ENCODE results near the gene STRA6. TPM values are rescaled to one million over a fixed set of nuclear protein-coding genes. Genes with fewer than 3 reads are reported as not detected.
A peak's percentile ranks its signal among the peaks of the same experiment; 100 is the strongest.

Gene STRA6
- polyA plus RNA-seq, 2 of the 4 experiments (the other 2 are of a cell fraction), result 35.0 to 70.2 TPM

GRCh38 chr15:74212494-74212893, 9.9 kb upstream of the STRA6 start (continued):
- TF ChIP-seq BCL3 (IDR thresholded peaks at IDR 0.05), result no peak

GRCh38 chr15:74211656-74212055, 9.1 kb upstream of the STRA6 start:
- no peak for DNase-seq (ENCODE audit: low read depth in 1 of 2, low spot score in 1 of 2)

GRCh38 chr15:74210729-74211128, 8.1 kb upstream of the STRA6 start:
- H3K4me1 ChIP-seq, result peaks cover 41% of the 10 kb centered on the region
- no peak overlapping the region for H3K4me3 ChIP-seq
- no peak for TF ChIP-seq HOXB5 (CRISPR knock-in tag; IDR thresholded peaks at IDR 0.05)
- no peak for TF ChIP-seq HDAC2 (IDR thresholded peaks at IDR 0.05)
- no peak for TF ChIP-seq CHD4 (IDR thresholded peaks at IDR 0.05; ENCODE audit: borderline replicate concordance)
- TF ChIP-seq TP53 (CRISPR knock-in tag; IDR thresholded peaks at IDR 0.05), result no peak
- no peak for TF ChIP-seq FOSL2 (IDR thresholded peaks at IDR 0.05)
- TF ChIP-seq FOSL2 (CRISPR knock-in tag; IDR thresholded peaks at IDR 0.05), result no peak
- no peak for TF ChIP-seq NR3C1 (IDR thresholded peaks at IDR 0.05)
- no peak for TF ChIP-seq TFCP2L1 (CRISPR knock-in tag; IDR thresholded peaks at IDR 0.05)
- no peak for TF ChIP-seq ELK1 (IDR thresholded peaks at IDR 0.05; ENCODE audit: low read depth, low read length)
- no peak for TF ChIP-seq HES2 (IDR thresholded peaks at IDR 0.05)
- no peak for TF ChIP-seq EP300 (IDR thresholded peaks at IDR 0.05)
- TF ChIP-seq CHD2 (IDR thresholded peaks at IDR 0.05; ENCODE audit: low read length, partially characterized antibody), result no peak
- TF ChIP-seq BHLHE40 (IDR thresholded peaks at IDR 0.05; ENCODE audit: low read depth, low read length), result no peak
- TF ChIP-seq GATA3 (IDR thresholded peaks at IDR 0.05; ENCODE audit: borderline replicate concordance), result no peak
- no peak for TF ChIP-seq RARB (CRISPR knock-in tag; IDR thresholded peaks at IDR 0.05)
- TF ChIP-seq NPAS2 (CRISPR knock-in tag; IDR thresholded peaks at IDR 0.05; ENCODE audit: borderline replicate concordance), result no peak
- no peak for TF ChIP-seq PBX3 (IDR thresholded peaks at IDR 0.05)
- TF ChIP-seq MAZ (IDR thresholded peaks at IDR 0.05; ENCODE audit: borderline replicate concordance, low read depth, low read length), result no peak
- no peak for TF ChIP-seq REST (IDR thresholded peaks at IDR 0.05)
- no peak for TF ChIP-seq ATOH8 (CRISPR knock-in tag; IDR thresholded peaks at IDR 0.05; ENCODE audit: low read depth)
- TF ChIP-seq EHMT2 (IDR thresholded peaks at IDR 0.05; ENCODE audit: low read depth), result no peak
- no peaks in the 10 kb centered on the region for H3K9me3 ChIP-seq
- no peak overlapping the region for H3K27ac ChIP-seq
- no peak for FAIRE-seq
- POLR2A ChIA-PET, result no interaction called here
- no peak for DNase-seq (ENCODE audit: low read depth in 1 of 2, low spot score in 1 of 2)
- CTCF ChIA-PET, result interaction anchor here (1.1 to 1.3 kb wide), 2 partner anchors 17 to 98 kb away, joined by 3 to 4 read pairs; no protein-coding TSS in a partner anchor
- H3K4me2 ChIP-seq, result no peak overlapping the region
- no peak for ATAC-seq

More at GRCh38 chr15:74211656-74212055, 9.1 kb upstream of the STRA6 start:
- WGBS (ENCODE audit: missing lambda C conversion rate), result 94% methylated on average over 1 of the region's 1 CpG
- Histone ChIP-seq H3K4me2 (no peak overlapping the region), H3K9me3 (no peaks in the 10 kb centered on the region), H3K4me3 (no peak overlapping the region), H3K27ac (peak overlapping the region; percentile 13 to 70; a peak in 3 of 6 replicates), H3K4me1 (peaks cover 47% of the 10 kb centered on the region)
- no peak for ATAC-seq
- POLR2A ChIA-PET, result no interaction called here
- TF ChIP-seq USF2 (IDR thresholded peaks at IDR 0.05) (no peak), RCOR1 (IDR thresholded peaks at IDR 0.05; ENCODE audit: low read depth, low read length) (no peak), PHF8 (IDR thresholded peaks at IDR 0.05; ENCODE audit: borderline replicate concordance, low read depth) (no peak), FOXS1 (CRISPR knock-in tag; IDR thresholded peaks at IDR 0.05) (no peak), HOXB5 (CRISPR knock-in tag; IDR thresholded peaks at IDR 0.05) (no peak)
- CTCF ChIA-PET, result interaction anchor here (0.6 to 2.2 kb wide), 2 partner anchors 9 to 96 kb away, joined by 3 to 6 read pairs; partner anchors contain the start of gene STRA6
- FAIRE-seq, result no peak
